Neural crest cell (in vitro differentiated cells): Measurements from ENCODE around the gene TANGO2. TPM values are rescaled to one million over a fixed set of nuclear protein-coding genes. Genes with fewer than 3 reads are reported as not detected.

Source experiments
- DNase-seq: peaks from one replicate; pipeline ENCODE4 v3.0.0; 2021; ENCODE audit warnings: low read depth, mixed read lengths, low spot score
- H3K27ac Mint-ChIP-seq: one replicate; pipeline ENCODE4 v1.8.0; 2021; ENCODE audit warnings: mild to moderate bottlenecking, mixed read lengths; ENCODE audit not compliant: unreplicated experiment
- H3K27me3 Mint-ChIP-seq: 2 replicates; pipeline ENCODE4 v1.8.0; 2021; ENCODE audit warnings: low read depth, mild to moderate bottlenecking, mixed read lengths
- H3K36me3 Mint-ChIP-seq: 2 replicates; pipeline ENCODE4 v1.8.0; 2021; ENCODE audit warnings: low read depth, mild to moderate bottlenecking, mixed read lengths
- H3K4me1 Mint-ChIP-seq: 2 replicates; pipeline ENCODE4 v1.8.0; 2021; ENCODE audit warnings: mixed read lengths
- H3K4me3 Mint-ChIP-seq: one replicate; pipeline ENCODE4 v1.8.0; 2021; ENCODE audit warnings: mild to moderate bottlenecking, mixed read lengths
- H3K9me3 Mint-ChIP-seq: 2 replicates; pipeline ENCODE4 v1.8.0; 2021; ENCODE audit warnings: mixed read lengths
- total RNA-seq: library from RNA; stranded (reverse); gene quantifications from 2 replicates; pipeline ENCODE4 v1.2.1, GENCODE V29; 2021
- TF ChIP-seq, protein P1 (sequence below): fragments of 200-600 bp; sonication (generic); conservative IDR thresholded peaks from 2 replicates; pipeline ENCODE4 v1.5.0; 2021; ENCODE audit warnings: antibody characterized with exemption, mild to moderate bottlenecking

Gene TANGO2
- total RNA-seq, 1 donor from 2014 or later = 13.4 TPM

DNA sequence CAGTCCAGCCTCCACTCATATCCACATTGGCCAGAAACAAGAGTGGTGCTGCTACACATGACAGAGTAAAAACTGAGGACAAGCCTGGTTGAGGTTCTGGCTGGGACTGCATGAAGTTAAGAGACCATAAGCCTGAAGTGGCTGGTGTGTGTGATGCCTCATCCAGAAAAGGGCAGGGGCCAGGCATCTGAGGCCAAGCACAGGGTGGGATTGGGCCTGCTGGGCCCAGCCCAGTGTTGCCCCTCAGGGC lies 29.6 kb upstream of the TANGO2 start:
- H3K36me3 Mint-ChIP-seq = no peaks in the 10 kb centered on the region
- no peaks in the 10 kb centered on the region for H3K27me3 Mint-ChIP-seq
- H3K4me3 Mint-ChIP-seq = no peak overlapping the region
- H3K9me3 Mint-ChIP-seq = peaks cover 3% of the 10 kb centered on the region
- H3K4me1 Mint-ChIP-seq = peaks cover 8% of the 10 kb centered on the region
- DNase-seq = no peak
- no peak overlapping the region for H3K27ac Mint-ChIP-seq
- TF ChIP-seq, protein P1, sequence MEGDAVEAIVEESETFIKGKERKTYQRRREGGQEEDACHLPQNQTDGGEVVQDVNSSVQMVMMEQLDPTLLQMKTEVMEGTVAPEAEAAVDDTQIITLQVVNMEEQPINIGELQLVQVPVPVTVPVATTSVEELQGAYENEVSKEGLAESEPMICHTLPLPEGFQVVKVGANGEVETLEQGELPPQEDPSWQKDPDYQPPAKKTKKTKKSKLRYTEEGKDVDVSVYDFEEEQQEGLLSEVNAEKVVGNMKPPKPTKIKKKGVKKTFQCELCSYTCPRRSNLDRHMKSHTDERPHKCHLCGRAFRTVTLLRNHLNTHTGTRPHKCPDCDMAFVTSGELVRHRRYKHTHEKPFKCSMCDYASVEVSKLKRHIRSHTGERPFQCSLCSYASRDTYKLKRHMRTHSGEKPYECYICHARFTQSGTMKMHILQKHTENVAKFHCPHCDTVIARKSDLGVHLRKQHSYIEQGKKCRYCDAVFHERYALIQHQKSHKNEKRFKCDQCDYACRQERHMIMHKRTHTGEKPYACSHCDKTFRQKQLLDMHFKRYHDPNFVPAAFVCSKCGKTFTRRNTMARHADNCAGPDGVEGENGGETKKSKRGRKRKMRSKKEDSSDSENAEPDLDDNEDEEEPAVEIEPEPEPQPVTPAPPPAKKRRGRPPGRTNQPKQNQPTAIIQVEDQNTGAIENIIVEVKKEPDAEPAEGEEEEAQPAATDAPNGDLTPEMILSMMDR = no peak

- no peak overlapping the region for H3K4me3 Mint-ChIP-seq
- no peak for DNase-seq
- no peaks in the 10 kb centered on the region for H3K36me3 Mint-ChIP-seq
- H3K27me3 Mint-ChIP-seq = no peaks in the 10 kb centered on the region
- TF ChIP-seq, protein P1 = no peak
- no peak overlapping the region for H3K27ac Mint-ChIP-seq
- peaks cover 3% of the 10 kb centered on the region for H3K9me3 Mint-ChIP-seq
- H3K4me1 Mint-ChIP-seq = peaks cover 12% of the 10 kb centered on the region
Observed at GRCh38 chr22:19991645-19992451, 29.1 kb upstream of the TANGO2 start.

GRCh38 chr22:19992481-19992911 lies 28.4 kb upstream of the TANGO2 start:
- TF ChIP-seq, protein P1 = no peak
- peaks cover 3% of the 10 kb centered on the region for H3K9me3 Mint-ChIP-seq
- H3K4me3 Mint-ChIP-seq = no peak overlapping the region
- no peaks in the 10 kb centered on the region for H3K36me3 Mint-ChIP-seq
- peak overlapping the region; percentile 43 for H3K27ac Mint-ChIP-seq
- DNase-seq = no peak
- H3K27me3 Mint-ChIP-seq = no peaks in the 10 kb centered on the region
- peaks cover 19% of the 10 kb centered on the region for H3K4me1 Mint-ChIP-seq

DNA sequence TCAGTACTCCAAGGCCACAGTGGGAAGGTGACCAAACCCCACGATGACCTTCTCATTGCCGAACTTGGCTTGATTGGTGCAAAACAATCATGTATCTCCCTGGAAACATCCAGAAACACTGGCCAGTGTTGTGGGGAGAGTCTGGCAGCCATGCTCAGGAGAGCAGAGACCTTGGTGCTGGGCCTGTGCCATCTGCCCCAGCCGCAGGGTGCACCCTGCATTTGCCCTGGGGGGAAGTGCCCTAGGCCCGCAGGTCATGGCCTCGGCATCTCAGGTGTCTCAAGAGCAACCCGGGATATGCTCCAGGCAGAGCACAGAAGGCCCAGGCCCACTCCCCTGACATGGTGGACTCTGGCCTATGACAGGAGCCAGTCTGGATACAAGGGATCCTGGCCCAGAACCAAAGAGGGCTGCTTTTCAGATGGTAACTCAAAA lies 28.0 kb upstream of the TANGO2 start:
- TF ChIP-seq, protein P1 = no peak
- no peak for DNase-seq
- Mint-ChIP-seq H3K4me1 (peaks cover 23% of the 10 kb centered on the region), H3K9me3 (peaks cover 3% of the 10 kb centered on the region), H3K27me3 (no peaks in the 10 kb centered on the region), H3K4me3 (no peak overlapping the region), H3K36me3 (no peaks in the 10 kb centered on the region), H3K27ac (no peak overlapping the region)

GRCh38 chr22:19993926-19994325 lies 27.0 kb upstream of the TANGO2 start:
- H3K27ac Mint-ChIP-seq = no peak overlapping the region
- TF ChIP-seq, protein P1 = no peak
- H3K4me3 Mint-ChIP-seq = no peak overlapping the region
- DNase-seq = no peak
- H3K4me1 Mint-ChIP-seq = peaks cover 31% of the 10 kb centered on the region
- no peaks in the 10 kb centered on the region for H3K27me3 Mint-ChIP-seq
- no peaks in the 10 kb centered on the region for H3K36me3 Mint-ChIP-seq
- H3K9me3 Mint-ChIP-seq = peaks cover 3% of the 10 kb centered on the region
